ENCODE data around the gene DYRK3. TPM values are rescaled to one million over a fixed set of nuclear protein-coding genes. Genes with fewer than 3 reads are reported as not detected.
A peak's percentile ranks its signal among the peaks of the same experiment; 100 is the strongest.

The DYRK3 gene
- total and polyA plus RNA-seq, 10 of the 15 experiments (the other 5 are each of a cell fraction or from before 2014, with no cell fraction given): 1.6 to 12.9 (median 10.3) TPM

- TF ChIP-seq NRF1 (conservative IDR thresholded peaks at IDR 0.05; ENCODE audit: low read depth, low read length) (peak; percentile 86), BACH1 (IDR thresholded peaks at IDR 0.05; ENCODE audit: borderline replicate concordance) (peak; percentile 68; the same call in 1 of the 2 replicates), SRF (IDR thresholded peaks at IDR 0.05; ENCODE audit: low read depth in 2 of 2, low read length in 2 of 2) (peak in 1 of 2 experiments; percentile 90; a peak in 2 of 4 replicates), LARP7 (IDR thresholded peaks at IDR 0.05) (peak; percentile 99), ZNF384 (IDR thresholded peaks at IDR 0.05; ENCODE audit: borderline replicate concordance, low read depth, low read length) (no peak), SREBF2 (IDR thresholded peaks at IDR 0.05; ENCODE audit: low read length) (no peak), GABPA (IDR thresholded peaks at IDR 0.05; ENCODE audit: low read depth) (peak; percentile 84), NFXL1 (IDR thresholded peaks at IDR 0.05; ENCODE audit: borderline replicate concordance) (no peak), FOXK2 (IDR thresholded peaks at IDR 0.05) (peak; percentile 36; the same call in 1 of the 2 replicates), RFX5 (IDR thresholded peaks at IDR 0.05; ENCODE audit: low read depth, low read length) (no peak), E2F8 (IDR thresholded peaks at IDR 0.05; ENCODE audit: low read depth, partially characterized antibody) (no peak), RBBP5 (conservative IDR thresholded peaks at IDR 0.05) (0 out of 2 replicates have a peak, but pooled peaks have one; percentile 42), KDM1A (IDR thresholded peaks at IDR 0.05; ENCODE audit: borderline replicate concordance) (no peak), CEBPB (IDR thresholded peaks at IDR 0.05; ENCODE audit: borderline replicate concordance in 1 of 2, low read depth in 2 of 2, low read length in 2 of 2) (no peak)
- TF ChIP-seq, protein P1, sequence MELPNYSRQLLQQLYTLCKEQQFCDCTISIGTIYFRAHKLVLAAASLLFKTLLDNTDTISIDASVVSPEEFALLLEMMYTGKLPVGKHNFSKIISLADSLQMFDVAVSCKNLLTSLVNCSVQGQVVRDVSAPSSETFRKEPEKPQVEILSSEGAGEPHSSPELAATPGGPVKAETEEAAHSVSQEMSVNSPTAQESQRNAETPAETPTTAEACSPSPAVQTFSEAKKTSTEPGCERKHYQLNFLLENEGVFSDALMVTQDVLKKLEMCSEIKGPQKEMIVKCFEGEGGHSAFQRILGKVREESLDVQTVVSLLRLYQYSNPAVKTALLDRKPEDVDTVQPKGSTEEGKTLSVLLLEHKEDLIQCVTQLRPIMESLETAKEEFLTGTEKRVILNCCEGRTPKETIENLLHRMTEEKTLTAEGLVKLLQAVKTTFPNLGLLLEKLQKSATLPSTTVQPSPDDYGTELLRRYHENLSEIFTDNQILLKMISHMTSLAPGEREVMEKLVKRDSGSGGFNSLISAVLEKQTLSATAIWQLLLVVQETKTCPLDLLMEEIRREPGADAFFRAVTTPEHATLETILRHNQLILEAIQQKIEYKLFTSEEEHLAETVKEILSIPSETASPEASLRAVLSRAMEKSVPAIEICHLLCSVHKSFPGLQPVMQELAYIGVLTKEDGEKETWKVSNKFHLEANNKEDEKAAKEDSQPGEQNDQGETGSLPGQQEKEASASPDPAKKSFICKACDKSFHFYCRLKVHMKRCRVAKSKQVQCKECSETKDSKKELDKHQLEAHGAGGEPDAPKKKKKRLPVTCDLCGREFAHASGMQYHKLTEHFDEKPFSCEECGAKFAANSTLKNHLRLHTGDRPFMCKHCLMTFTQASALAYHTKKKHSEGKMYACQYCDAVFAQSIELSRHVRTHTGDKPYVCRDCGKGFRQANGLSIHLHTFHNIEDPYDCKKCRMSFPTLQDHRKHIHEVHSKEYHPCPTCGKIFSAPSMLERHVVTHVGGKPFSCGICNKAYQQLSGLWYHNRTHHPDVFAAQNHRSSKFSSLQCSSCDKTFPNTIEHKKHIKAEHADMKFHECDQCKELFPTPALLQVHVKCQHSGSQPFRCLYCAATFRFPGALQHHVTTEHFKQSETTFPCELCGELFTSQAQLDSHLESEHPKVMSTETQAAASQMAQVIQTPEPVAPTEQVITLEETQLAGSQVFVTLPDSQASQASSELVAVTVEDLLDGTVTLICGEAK (IDR thresholded peaks at IDR 0.05; ENCODE audit: borderline replicate concordance): peak; percentile 90
- TF ChIP-seq, protein P2, sequence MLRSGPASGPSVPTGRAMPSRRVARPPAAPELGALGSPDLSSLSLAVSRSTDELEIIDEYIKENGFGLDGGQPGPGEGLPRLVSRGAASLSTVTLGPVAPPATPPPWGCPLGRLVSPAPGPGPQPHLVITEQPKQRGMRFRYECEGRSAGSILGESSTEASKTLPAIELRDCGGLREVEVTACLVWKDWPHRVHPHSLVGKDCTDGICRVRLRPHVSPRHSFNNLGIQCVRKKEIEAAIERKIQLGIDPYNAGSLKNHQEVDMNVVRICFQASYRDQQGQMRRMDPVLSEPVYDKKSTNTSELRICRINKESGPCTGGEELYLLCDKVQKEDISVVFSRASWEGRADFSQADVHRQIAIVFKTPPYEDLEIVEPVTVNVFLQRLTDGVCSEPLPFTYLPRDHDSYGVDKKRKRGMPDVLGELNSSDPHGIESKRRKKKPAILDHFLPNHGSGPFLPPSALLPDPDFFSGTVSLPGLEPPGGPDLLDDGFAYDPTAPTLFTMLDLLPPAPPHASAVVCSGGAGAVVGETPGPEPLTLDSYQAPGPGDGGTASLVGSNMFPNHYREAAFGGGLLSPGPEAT (IDR thresholded peaks at IDR 0.05; ENCODE audit: low read depth): peak; percentile 100
- TF ChIP-seq, protein P3, sequence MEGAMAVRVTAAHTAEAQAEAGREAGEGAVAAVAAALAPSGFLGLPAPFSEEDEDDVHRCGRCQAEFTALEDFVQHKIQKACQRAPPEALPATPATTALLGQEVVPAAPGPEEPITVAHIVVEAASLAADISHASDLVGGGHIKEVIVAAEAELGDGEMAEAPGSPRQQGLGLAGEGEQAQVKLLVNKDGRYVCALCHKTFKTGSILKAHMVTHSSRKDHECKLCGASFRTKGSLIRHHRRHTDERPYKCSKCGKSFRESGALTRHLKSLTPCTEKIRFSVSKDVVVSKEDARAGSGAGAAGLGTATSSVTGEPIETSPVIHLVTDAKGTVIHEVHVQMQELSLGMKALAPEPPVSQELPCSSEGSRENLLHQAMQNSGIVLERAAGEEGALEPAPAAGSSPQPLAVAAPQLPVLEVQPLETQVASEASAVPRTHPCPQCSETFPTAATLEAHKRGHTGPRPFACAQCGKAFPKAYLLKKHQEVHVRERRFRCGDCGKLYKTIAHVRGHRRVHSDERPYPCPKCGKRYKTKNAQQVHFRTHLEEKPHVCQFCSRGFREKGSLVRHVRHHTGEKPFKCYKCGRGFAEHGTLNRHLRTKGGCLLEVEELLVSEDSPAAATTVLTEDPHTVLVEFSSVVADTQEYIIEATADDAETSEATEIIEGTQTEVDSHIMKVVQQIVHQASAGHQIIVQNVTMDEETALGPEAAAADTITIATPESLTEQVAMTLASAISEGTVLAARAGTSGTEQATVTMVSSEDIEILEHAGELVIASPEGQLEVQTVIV (IDR thresholded peaks at IDR 0.05; ENCODE audit: borderline replicate concordance, partially characterized antibody): peak; percentile 53
These were observed 23.0 kb upstream of the DYRK3 start, which contains the start of gene EIF2D (continued) for GRCh38 chr1:206612129-206612876.
